Smooth muscle cell (in vitro differentiated cells): ENCODE results near the gene ANKRD18A. TPM values are rescaled to one million over a fixed set of nuclear protein-coding genes. Genes with fewer than 3 reads are reported as not detected.
A peak's percentile ranks its signal among the peaks of the same experiment; 100 is the strongest.

ENCODE experiments used
- DNase-seq: peaks from one replicate; lab custom pipeline; 2025; ENCODE audit not compliant: unreplicated experiment; lab: John Stamatoyannopoulos, UW
- H2AFZ ChIP-seq: fragments of 200-600 bp; sonication (generic); 2 replicates; pipeline ENCODE4 v1.6.0; 2016; ENCODE audit warnings: antibody characterized with exemption, low read depth, mild to moderate bottlenecking
- H3F3A ChIP-seq: fragments of 200-600 bp; sonication (generic); 2 replicates; pipeline ENCODE4 v1.6.0; 2017; ENCODE audit warnings: antibody characterized with exemption, low read depth
- H3K27ac ChIP-seq: fragments of 200-600 bp; sonication (generic); 2 replicates; pipeline ENCODE4 v1.5.1; 2016; ENCODE audit warnings: low read depth, mild to moderate bottlenecking
- H3K27me3 ChIP-seq: fragments of 200-600 bp; sonication (generic); 2 replicates; pipeline ENCODE4 v1.6.1; 2016; ENCODE audit warnings: low read depth, mild to moderate bottlenecking
- H3K36me3 ChIP-seq: fragments of 200-600 bp; sonication (generic); 2 replicates; pipeline ENCODE4 v1.5.1; 2016; ENCODE audit warnings: low read depth
- H3K4me1 ChIP-seq: fragments of 200-600 bp; sonication (generic); 2 replicates; pipeline ENCODE4 v1.5.1; 2016; ENCODE audit warnings: low read depth
- H3K4me2 ChIP-seq: fragments of 200-600 bp; sonication (generic); 2 replicates; pipeline ENCODE4 v1.6.0; 2016; ENCODE audit warnings: mild to moderate bottlenecking
- H3K4me3 ChIP-seq: fragments of 200-600 bp; sonication (generic); 2 replicates; pipeline ENCODE4 v1.5.1; 2016; ENCODE audit warnings: mild to moderate bottlenecking
- H3K79me2 ChIP-seq: fragments of 200-600 bp; sonication (generic); 2 replicates; pipeline ENCODE4 v1.6.0; 2016; ENCODE audit warnings: low read depth, mild to moderate bottlenecking
- H3K9ac ChIP-seq: fragments of 200-600 bp; sonication (generic); 2 replicates; pipeline ENCODE4 v1.6.0; 2016; ENCODE audit warnings: low read depth
- H3K9me3 ChIP-seq: fragments of 200-600 bp; sonication (generic); replicated peaks from 2 replicates; pipeline ENCODE4 v1.5.1; 2016; ENCODE audit warnings: low read depth
- H4K20me1 ChIP-seq: fragments of 200-600 bp; sonication (generic); 2 replicates; pipeline ENCODE4 v1.6.0; 2016; ENCODE audit warnings: low read depth
- WGBS: methylation state at CpG from one replicate; pipeline ENCODE4 v1.1.7; 2016; ENCODE audit warnings: low lambda C conversion rate; 5-methylcytosine and 5-hydroxymethylcytosine counted together
- polyA plus RNA-seq: library from polyadenylated mRNA; unstranded; fragments of >200 nt; fragmentation: Nextera tagmentation; extraction: Ambion mirVana; gene quantifications from 2 replicates; pipeline ENCODE4 v1.2.1, GENCODE V29; 2016
- total RNA-seq: library from RNA; depleted of rRNA; stranded (reverse); fragments of >200 nt; gene quantifications from 2 replicates; pipeline ENCODE4 v1.2.3, GENCODE V29; 2014
- TF ChIP-seq, protein P1 (sequence below): fragments of 200-600 bp; sonication (generic); IDR thresholded peaks from 2 replicates; pipeline ENCODE4 v1.5.1; 2017; ENCODE audit warnings: borderline replicate concordance, mild to moderate bottlenecking, antibody characterized with exemption; ENCODE audit not compliant: insufficient read depth, poor library complexity, severe bottlenecking

ANKRD18A gene
- total and polyA plus RNA-seq, 2 experiments from 2014 or later: not detected

DNA sequence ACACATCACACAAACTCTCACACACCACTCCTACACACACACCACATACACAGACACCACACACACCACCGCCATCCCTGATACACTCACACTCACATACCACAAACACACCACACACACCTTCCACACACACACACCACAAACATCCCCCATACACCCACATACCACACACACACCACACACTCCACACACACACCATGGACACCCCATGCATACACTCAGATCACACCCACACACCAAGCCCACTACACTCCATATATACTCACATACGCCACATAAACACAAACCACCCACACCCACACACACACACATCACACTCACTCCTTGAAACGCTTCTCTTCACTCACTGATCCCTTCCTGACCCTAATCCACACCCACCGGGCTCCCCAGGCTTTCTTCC is 9.1 kb upstream of the ANKRD18A start:
- Histone ChIP-seq H2AFZ (no peak overlapping the region), H3K79me2 (no peaks in the 10 kb centered on the region), H3F3A (no peaks in the 10 kb centered on the region), H3K27ac (no peak overlapping the region), H3K27me3 (peaks cover 4% of the 10 kb centered on the region), H4K20me1 (no peaks in the 10 kb centered on the region), H3K4me2 (no peak overlapping the region), H3K4me1 (no peaks in the 10 kb centered on the region), H3K4me3 (no peak overlapping the region), H3K9ac (no peak overlapping the region), H3K36me3 (no peaks in the 10 kb centered on the region), H3K9me3 (no peaks in the 10 kb centered on the region)
- TF ChIP-seq, protein P1, sequence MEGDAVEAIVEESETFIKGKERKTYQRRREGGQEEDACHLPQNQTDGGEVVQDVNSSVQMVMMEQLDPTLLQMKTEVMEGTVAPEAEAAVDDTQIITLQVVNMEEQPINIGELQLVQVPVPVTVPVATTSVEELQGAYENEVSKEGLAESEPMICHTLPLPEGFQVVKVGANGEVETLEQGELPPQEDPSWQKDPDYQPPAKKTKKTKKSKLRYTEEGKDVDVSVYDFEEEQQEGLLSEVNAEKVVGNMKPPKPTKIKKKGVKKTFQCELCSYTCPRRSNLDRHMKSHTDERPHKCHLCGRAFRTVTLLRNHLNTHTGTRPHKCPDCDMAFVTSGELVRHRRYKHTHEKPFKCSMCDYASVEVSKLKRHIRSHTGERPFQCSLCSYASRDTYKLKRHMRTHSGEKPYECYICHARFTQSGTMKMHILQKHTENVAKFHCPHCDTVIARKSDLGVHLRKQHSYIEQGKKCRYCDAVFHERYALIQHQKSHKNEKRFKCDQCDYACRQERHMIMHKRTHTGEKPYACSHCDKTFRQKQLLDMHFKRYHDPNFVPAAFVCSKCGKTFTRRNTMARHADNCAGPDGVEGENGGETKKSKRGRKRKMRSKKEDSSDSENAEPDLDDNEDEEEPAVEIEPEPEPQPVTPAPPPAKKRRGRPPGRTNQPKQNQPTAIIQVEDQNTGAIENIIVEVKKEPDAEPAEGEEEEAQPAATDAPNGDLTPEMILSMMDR: no peak
- no peak for DNase-seq
- 92% methylated on average over 4 of the region's 4 CpGs for WGBS

DNA sequence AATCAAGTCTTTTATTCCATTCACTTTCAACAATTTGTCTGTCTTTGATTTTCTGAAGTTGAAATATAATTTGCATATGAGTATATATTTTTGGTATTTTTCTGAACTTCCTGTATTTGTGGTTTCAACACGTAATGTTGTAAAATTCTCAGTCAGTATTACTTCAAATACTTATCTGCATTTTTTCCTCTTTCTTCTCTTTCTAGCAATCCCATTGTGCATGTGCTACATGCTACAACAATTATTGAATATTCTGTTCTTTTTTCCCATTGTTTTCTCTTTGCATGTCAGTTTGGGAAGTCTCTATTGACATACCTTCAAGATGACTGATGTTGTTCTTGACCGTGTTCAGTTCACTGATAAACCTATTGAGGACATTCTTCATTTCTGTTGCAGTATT is 5.6 kb upstream of the ANKRD18A start:
- DNase-seq: no peak
- H3F3A ChIP-seq: no peaks in the 10 kb centered on the region
- peaks cover 39% of the 10 kb centered on the region for H3K27me3 ChIP-seq
- H3K27ac ChIP-seq: no peak overlapping the region
- H3K9me3 ChIP-seq: no peaks in the 10 kb centered on the region
- no peaks in the 10 kb centered on the region for H4K20me1 ChIP-seq
- no peak overlapping the region for H3K4me2 ChIP-seq
- no peak overlapping the region for H3K4me3 ChIP-seq
- H3K4me1 ChIP-seq: peaks cover 3% of the 10 kb centered on the region
- WGBS: 91% methylated on average over 2 of the region's 2 CpGs
- no peak overlapping the region for H3K9ac ChIP-seq
- H2AFZ ChIP-seq: no peak overlapping the region
- no peaks in the 10 kb centered on the region for H3K36me3 ChIP-seq
- H3K79me2 ChIP-seq: no peaks in the 10 kb centered on the region
- TF ChIP-seq, protein P1: no peak

DNA sequence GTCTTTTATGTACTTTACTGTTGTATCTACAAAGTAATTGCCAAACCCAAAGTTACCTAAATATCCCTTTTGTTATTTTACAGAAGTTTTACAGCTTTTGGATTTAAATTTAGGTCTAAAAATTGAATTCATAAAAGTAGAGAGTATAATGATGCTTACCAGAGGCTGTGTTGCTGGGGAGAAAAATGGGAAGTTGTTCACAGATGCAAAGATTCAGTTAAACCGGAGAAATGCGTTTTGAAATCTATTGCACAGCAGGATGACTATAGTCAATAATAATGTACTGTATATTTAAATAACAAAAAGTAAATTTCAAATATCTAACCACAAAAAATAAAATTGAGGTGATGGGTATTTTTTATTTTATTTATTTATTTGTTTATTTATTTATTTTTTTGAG is 2.6 kb upstream of the ANKRD18A start:
- DNase-seq: no peak
- WGBS: 95% methylated on average over 2 of the region's 2 CpGs

DNA sequence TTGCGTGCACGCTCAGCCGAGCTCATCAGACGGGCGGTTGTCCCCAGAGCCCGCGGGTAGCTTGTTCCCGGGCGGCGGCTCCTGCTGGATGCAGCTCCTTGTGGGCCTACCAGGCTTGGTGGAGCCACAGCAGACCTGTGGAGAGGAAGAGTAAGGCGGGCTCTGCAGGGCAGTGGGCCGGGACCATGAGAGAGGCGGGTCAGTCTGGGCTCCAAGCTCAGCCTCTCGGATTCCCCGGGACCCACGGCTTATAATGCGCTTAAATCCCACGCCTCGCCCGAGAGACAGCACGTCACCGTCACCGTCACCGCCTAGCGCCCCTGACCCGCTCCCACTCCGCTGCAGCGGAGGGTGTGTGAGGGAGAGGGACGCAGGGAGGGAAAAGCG is 1.9 kb upstream of the ANKRD18A start:
- Histone ChIP-seq H3K9me3 (no peaks in the 10 kb centered on the region), H3K4me3 (peak overlapping the region; percentile 47), H3K79me2 (no peaks in the 10 kb centered on the region), H3K4me1 (peaks cover 3% of the 10 kb centered on the region), H2AFZ (no peak overlapping the region), H4K20me1 (no peaks in the 10 kb centered on the region), H3K4me2 (peak overlapping the region; percentile 93), H3F3A (no peaks in the 10 kb centered on the region), H3K27me3 (peaks cover 76% of the 10 kb centered on the region), H3K36me3 (no peaks in the 10 kb centered on the region), H3K9ac (no peak overlapping the region), H3K27ac (no peak overlapping the region)
- TF ChIP-seq, protein P1: no peak
- 6% methylated on average over 29 of the region's 30 CpGs for WGBS
- no peak for DNase-seq

More for the DNA sequence above, 2.6 kb upstream of the ANKRD18A start:
- Histone ChIP-seq H4K20me1 (no peaks in the 10 kb centered on the region), H3K4me3 (no peak overlapping the region), H3K9me3 (no peaks in the 10 kb centered on the region), H3K36me3 (no peaks in the 10 kb centered on the region), H3K4me1 (peaks cover 3% of the 10 kb centered on the region), H3K27ac (no peak overlapping the region), H2AFZ (no peak overlapping the region), H3K9ac (no peak overlapping the region), H3K4me2 (no peak overlapping the region), H3K27me3 (peaks cover 69% of the 10 kb centered on the region), H3K79me2 (no peaks in the 10 kb centered on the region), H3F3A (no peaks in the 10 kb centered on the region)
- TF ChIP-seq, protein P1: no peak
